Measurements from ENCODE around the gene COMMD8.

DNA sequence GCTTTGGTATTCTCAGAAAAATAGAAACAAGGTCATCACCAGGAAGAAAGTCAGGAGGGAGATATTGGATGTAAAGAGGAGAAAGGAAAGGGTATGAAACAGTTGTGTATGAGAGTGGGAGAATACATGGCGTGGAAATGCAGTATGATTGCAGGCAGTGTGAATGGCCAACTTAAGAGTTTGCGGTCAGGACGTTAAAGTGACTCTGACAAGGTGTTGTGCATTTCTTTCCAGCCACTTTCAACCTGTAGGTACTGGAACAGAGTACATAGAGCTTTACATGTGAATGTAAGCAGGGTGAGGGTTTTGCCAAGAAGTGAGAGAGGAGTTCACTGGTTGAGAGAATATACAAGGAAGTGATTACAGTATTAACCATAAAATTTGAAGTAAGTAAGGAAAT, 37.3 kb upstream of the COMMD8 start:
- TF ChIP-seq EZH2 (IDR thresholded peaks at IDR 0.05) (no peak), POLR2AphosphoS5 (IDR thresholded peaks at IDR 0.05; ENCODE audit: borderline replicate concordance, low read depth, low read length) (no peak)

All from SK-N-MC (cell line).